Measurements from ENCODE around the gene SOX8. TPM values are rescaled to one million over a fixed set of nuclear protein-coding genes. Genes with fewer than 3 reads are reported as not detected.

SOX8 gene
- total RNA-seq, 1 experiment from 2014 or later = not detected

GRCh38 chr16:991773-992172 is 10.2 kb downstream of the SOX8 start:
- Histone ChIP-seq H3K4me1 (replicated peaks; ENCODE audit: insufficient read depth) (peaks cover 2% of the 10 kb centered on the region; the same call in 1 of the 2 replicates), H3K4me3 (no peak overlapping the region), H2AFZ (no peak overlapping the region), H3K9me2 (ENCODE audit: insufficient read depth) (no peaks in the 10 kb centered on the region), H3K79me2 (ENCODE audit: low read depth) (no peaks in the 10 kb centered on the region), H3F3A (ENCODE audit: insufficient read depth, low read depth) (no peaks in the 10 kb centered on the region), H3K36me3 (ENCODE audit: low read depth) (no peaks in the 10 kb centered on the region), H3K9me3 (ENCODE audit: insufficient read depth, low read depth) (no peaks in the 10 kb centered on the region), H3K27me3 (ENCODE audit: insufficient read depth, low read depth) (peaks cover 81% of the 10 kb centered on the region), H3K4me2 (no peak overlapping the region), H4K20me1 (ENCODE audit: insufficient read depth) (no peaks in the 10 kb centered on the region), H3K27ac (no peak overlapping the region)
- intact Hi-C loops (cut with micrococcal nuclease; ENCODE audit: unreplicated experiment) = no loop called here
- TF ChIP-seq, protein P1, sequence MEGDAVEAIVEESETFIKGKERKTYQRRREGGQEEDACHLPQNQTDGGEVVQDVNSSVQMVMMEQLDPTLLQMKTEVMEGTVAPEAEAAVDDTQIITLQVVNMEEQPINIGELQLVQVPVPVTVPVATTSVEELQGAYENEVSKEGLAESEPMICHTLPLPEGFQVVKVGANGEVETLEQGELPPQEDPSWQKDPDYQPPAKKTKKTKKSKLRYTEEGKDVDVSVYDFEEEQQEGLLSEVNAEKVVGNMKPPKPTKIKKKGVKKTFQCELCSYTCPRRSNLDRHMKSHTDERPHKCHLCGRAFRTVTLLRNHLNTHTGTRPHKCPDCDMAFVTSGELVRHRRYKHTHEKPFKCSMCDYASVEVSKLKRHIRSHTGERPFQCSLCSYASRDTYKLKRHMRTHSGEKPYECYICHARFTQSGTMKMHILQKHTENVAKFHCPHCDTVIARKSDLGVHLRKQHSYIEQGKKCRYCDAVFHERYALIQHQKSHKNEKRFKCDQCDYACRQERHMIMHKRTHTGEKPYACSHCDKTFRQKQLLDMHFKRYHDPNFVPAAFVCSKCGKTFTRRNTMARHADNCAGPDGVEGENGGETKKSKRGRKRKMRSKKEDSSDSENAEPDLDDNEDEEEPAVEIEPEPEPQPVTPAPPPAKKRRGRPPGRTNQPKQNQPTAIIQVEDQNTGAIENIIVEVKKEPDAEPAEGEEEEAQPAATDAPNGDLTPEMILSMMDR (conservative IDR thresholded peaks at IDR 0.05) = no peak
- TF ChIP-seq EZH2 (IDR thresholded peaks at IDR 0.05; ENCODE audit: low read depth) = no peak
- BruUV-seq (replicated peaks) = no TSS peak
- ChIA-PET POLR2A (ENCODE audit: unreplicated experiment) (no interaction called here), CTCF (no interaction called here)
- DNase-seq = no peak

- BruUV-seq (replicated peaks) = no TSS peak
- intact Hi-C loops (cut with micrococcal nuclease; ENCODE audit: unreplicated experiment) = no loop called here
- Histone ChIP-seq H3K9me3 (ENCODE audit: insufficient read depth, low read depth) (no peaks in the 10 kb centered on the region), H3K27ac (no peak overlapping the region), H2AFZ (no peak overlapping the region), H3K4me1 (replicated peaks; ENCODE audit: insufficient read depth) (peaks cover 15% of the 10 kb centered on the region), H3K27me3 (ENCODE audit: insufficient read depth, low read depth) (peaks cover 75% of the 10 kb centered on the region), H3K4me3 (no peak overlapping the region), H3K79me2 (ENCODE audit: low read depth) (no peaks in the 10 kb centered on the region), H3F3A (ENCODE audit: insufficient read depth, low read depth) (peaks cover 4% of the 10 kb centered on the region; the same call in 1 of the 2 replicates), H3K9me2 (ENCODE audit: insufficient read depth) (no peaks in the 10 kb centered on the region), H3K36me3 (ENCODE audit: low read depth) (no peaks in the 10 kb centered on the region), H4K20me1 (ENCODE audit: insufficient read depth) (no peaks in the 10 kb centered on the region), H3K4me2 (no peak overlapping the region)
- POLR2A ChIA-PET (ENCODE audit: unreplicated experiment) = interaction anchor here (0.5 kb wide), 1 partner anchor 14 kb away, joined by 3 read pairs; no protein-coding TSS in a partner anchor
- no peak for DNase-seq
- CTCF ChIA-PET = no interaction called here
- TF ChIP-seq, protein P1 (conservative IDR thresholded peaks at IDR 0.05) = no peak
- TF ChIP-seq EZH2 (IDR thresholded peaks at IDR 0.05; ENCODE audit: low read depth) = no peak
These were observed 12.2 kb downstream of the SOX8 start for GRCh38 chr16:993731-994130.

DNA sequence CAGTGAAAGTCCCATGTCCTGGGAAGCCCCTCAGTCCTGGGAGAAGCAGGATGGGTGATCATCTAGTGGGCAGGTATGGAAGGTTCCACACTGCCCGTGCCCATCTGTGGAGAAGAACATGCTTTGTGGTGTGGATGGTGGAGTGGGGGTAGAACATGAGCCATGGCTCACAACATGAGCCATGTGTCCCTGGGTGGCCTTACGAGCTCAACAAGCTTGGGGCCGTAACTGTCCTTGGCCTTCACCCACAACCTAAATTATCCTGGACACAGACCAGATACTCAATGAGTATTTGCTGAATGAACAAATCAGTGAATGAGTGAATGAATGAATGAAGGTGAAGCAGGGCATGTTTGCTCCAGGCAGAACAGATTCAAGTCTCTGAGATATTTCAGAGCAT is 13.5 kb downstream of the SOX8 start:
- H3K27me3 ChIP-seq (ENCODE audit: insufficient read depth, low read depth) = peaks cover 70% of the 10 kb centered on the region
- TF ChIP-seq, protein P1 (conservative IDR thresholded peaks at IDR 0.05) = no peak
- TF ChIP-seq EZH2 (IDR thresholded peaks at IDR 0.05; ENCODE audit: low read depth) = no peak

More for the DNA sequence above, 13.5 kb downstream of the SOX8 start:
- Histone ChIP-seq H3F3A (ENCODE audit: insufficient read depth, low read depth) (peaks cover 5% of the 10 kb centered on the region; the same call in 1 of the 2 replicates), H4K20me1 (ENCODE audit: insufficient read depth) (no peaks in the 10 kb centered on the region), H3K36me3 (ENCODE audit: low read depth) (no peaks in the 10 kb centered on the region), H3K4me2 (no peak overlapping the region), H2AFZ (no peak overlapping the region), H3K79me2 (ENCODE audit: low read depth) (no peaks in the 10 kb centered on the region), H3K4me1 (replicated peaks; ENCODE audit: insufficient read depth) (peaks cover 15% of the 10 kb centered on the region), H3K9me2 (ENCODE audit: insufficient read depth) (no peaks in the 10 kb centered on the region), H3K9me3 (ENCODE audit: insufficient read depth, low read depth) (no peaks in the 10 kb centered on the region), H3K27ac (no peak overlapping the region), H3K4me3 (no peak overlapping the region)
- ChIA-PET POLR2A (ENCODE audit: unreplicated experiment) (no interaction called here), CTCF (no interaction called here)
- no TSS peak for BruUV-seq (replicated peaks)
- no peak for DNase-seq
- intact Hi-C loops (cut with micrococcal nuclease; ENCODE audit: unreplicated experiment) = no loop called here

Measured in PC-9 (cell line).